Astrocyte (in vitro differentiated cells and primary cell): ENCODE results near the gene CERS6. TPM values are rescaled to one million over a fixed set of nuclear protein-coding genes. Genes with fewer than 3 reads are reported as not detected.

Experiments used
- DNase-seq: peaks from one replicate; pipeline ENCODE4 v3.0.0-alpha.2; 2010; ENCODE audit warnings: low read depth
- FAIRE-seq: peaks from 2 replicates; lab custom pipeline; 2011; peaks lifted over from hg19 to GRCh38; lab: Jason Lieb, UNC
- H2AFZ ChIP-seq: 2 replicates; pipeline ENCODE4 v1.6.0; 2012; ENCODE audit warnings: low read depth, low read length, inconsistent platforms
- H3K27ac ChIP-seq: 2 replicates; pipeline ENCODE4 v1.5.1; 2011; ENCODE audit warnings: low read depth, low read length, inconsistent platforms
- H3K27me3 ChIP-seq: 2 replicates; pipeline ENCODE4 v1.6.0; 2011; ENCODE audit warnings: low read length, inconsistent platforms; ENCODE audit not compliant: insufficient read depth
- H3K36me3 ChIP-seq: 2 replicates; pipeline ENCODE4 v1.5.1; 2011; ENCODE audit warnings: low read length, inconsistent platforms; ENCODE audit not compliant: insufficient read depth
- H3K4me1 ChIP-seq: 2 replicates; pipeline ENCODE4 v1.5.1; 2011; ENCODE audit warnings: low read length, inconsistent platforms; ENCODE audit not compliant: insufficient read depth
- H3K4me2 ChIP-seq: 2 replicates; pipeline ENCODE4 v1.6.0; 2012; ENCODE audit warnings: low read length, inconsistent platforms
- H3K4me3 ChIP-seq: 2 replicates; pipeline ENCODE4 v1.5.1; 2011; ENCODE audit warnings: low read depth, mild to moderate bottlenecking, low read length, inconsistent platforms; ENCODE audit not compliant: insufficient read depth
- H3K79me2 ChIP-seq: 2 replicates; pipeline ENCODE4 v1.6.0; 2012; ENCODE audit warnings: mild to moderate bottlenecking, low read length, inconsistent platforms; ENCODE audit not compliant: insufficient read depth
- H3K9ac ChIP-seq: 2 replicates; pipeline ENCODE4 v1.6.0; 2012; ENCODE audit warnings: mild to moderate bottlenecking, low read length, inconsistent platforms
- H3K9me3 ChIP-seq: 2 replicates; pipeline ENCODE4 v1.5.1; 2012; ENCODE audit warnings: low read depth, mild to moderate bottlenecking, low read length, inconsistent platforms; ENCODE audit not compliant: insufficient read depth
- H4K20me1 ChIP-seq: 2 replicates; pipeline ENCODE4 v1.6.0; 2012; ENCODE audit warnings: low read length, inconsistent platforms; ENCODE audit not compliant: insufficient read depth
- H3K27ac Mint-ChIP-seq: one replicate; pipeline ENCODE4 v1.8.0; 2021; ENCODE audit warnings: mild to moderate bottlenecking, mixed read lengths; ENCODE audit not compliant: unreplicated experiment
- H3K27me3 Mint-ChIP-seq: one replicate; pipeline ENCODE4 v1.8.0; 2021; ENCODE audit warnings: low read depth, mixed read lengths; ENCODE audit not compliant: unreplicated experiment
- H3K36me3 Mint-ChIP-seq: one replicate; pipeline ENCODE4 v1.8.0; 2021; ENCODE audit warnings: low read depth, mixed read lengths; ENCODE audit not compliant: unreplicated experiment
- H3K4me1 Mint-ChIP-seq: one replicate; pipeline ENCODE4 v1.8.0; 2021; ENCODE audit warnings: low read depth, mixed read lengths; ENCODE audit not compliant: unreplicated experiment
- H3K4me3 Mint-ChIP-seq: one replicate; pipeline ENCODE4 v1.8.0; 2021; ENCODE audit warnings: mild to moderate bottlenecking, moderate library complexity, mixed read lengths; ENCODE audit not compliant: unreplicated experiment
- H3K9me3 Mint-ChIP-seq: one replicate; pipeline ENCODE4 v1.8.0; 2021; ENCODE audit warnings: mild to moderate bottlenecking, mixed read lengths; ENCODE audit not compliant: unreplicated experiment
- CTCF ChIP-seq: IDR thresholded peaks from 2 replicates; pipeline ENCODE4 v1.5.1; 2011; ENCODE audit warnings: low read depth, mild to moderate bottlenecking, inconsistent platforms, low read length, moderate library complexity; ENCODE audit not compliant: insufficient read depth
- EZH2 ChIP-seq: IDR thresholded peaks from 2 replicates; pipeline ENCODE4 v1.6.1; 2012; ENCODE audit warnings: mild to moderate bottlenecking, low read length, inconsistent platforms; ENCODE audit not compliant: insufficient read depth
- total RNA-seq: library from RNA; stranded (reverse); gene quantifications from 2 replicates; pipeline ENCODE4 v1.2.1, GENCODE V29; 2021

CERS6 gene
- total RNA-seq, 1 donor from 2014 or later, result 23.4 TPM

- Histone ChIP-seq H3K79me2 (peaks cover 6% of the 10 kb centered on the region), H3K9me3 (no peaks in the 10 kb centered on the region), H3K36me3 (no peaks in the 10 kb centered on the region), H2AFZ (no peak overlapping the region), H3K4me3 (no peak overlapping the region), H3K9ac (no peak overlapping the region), H4K20me1 (peaks cover 22% of the 10 kb centered on the region), H3K27ac (no peak overlapping the region), H3K4me2 (no peak overlapping the region), H3K4me1 (peaks cover 4% of the 10 kb centered on the region), H3K27me3 (no peaks in the 10 kb centered on the region)
- no peaks in the 10 kb centered on the region for H3K27me3 Mint-ChIP-seq
- H3K27ac Mint-ChIP-seq, result no peak overlapping the region
- no peaks in the 10 kb centered on the region for H3K9me3 Mint-ChIP-seq
- H3K4me1 Mint-ChIP-seq, result peaks cover 17% of the 10 kb centered on the region
- no peak for DNase-seq
- FAIRE-seq, result no peak
- H3K36me3 Mint-ChIP-seq, result no peaks in the 10 kb centered on the region
- TF ChIP-seq EZH2 (no peak), CTCF (no peak)
- H3K4me3 Mint-ChIP-seq, result no peak overlapping the region
Measured at GRCh38 chr2:168461942-168462331, 5.9 kb downstream of the CERS6 start.

- no peaks in the 10 kb centered on the region for H3K9me3 Mint-ChIP-seq
- H3K4me1 Mint-ChIP-seq, result peaks cover 23% of the 10 kb centered on the region
- TF ChIP-seq CTCF, result no peak
- TF ChIP-seq EZH2, result no peak
Measured at GRCh38 chr2:168462543-168463045, 6.5 kb downstream of the CERS6 start.

GRCh38 chr2:168465594-168465993 lies 9.5 kb downstream of the CERS6 start:
- Histone ChIP-seq H3K9ac (no peak overlapping the region), H2AFZ (no peak overlapping the region), H3K4me3 (no peak overlapping the region), H3K4me2 (no peak overlapping the region), H4K20me1 (peaks cover 19% of the 10 kb centered on the region), H3K27me3 (no peaks in the 10 kb centered on the region), H3K4me1 (no peaks in the 10 kb centered on the region), H3K27ac (no peak overlapping the region), H3K79me2 (peaks cover 7% of the 10 kb centered on the region), H3K9me3 (no peaks in the 10 kb centered on the region), H3K36me3 (no peaks in the 10 kb centered on the region)
- H3K4me3 Mint-ChIP-seq, result no peak overlapping the region
- TF ChIP-seq CTCF (no peak), EZH2 (no peak)
- DNase-seq (peak; percentile 20), FAIRE-seq (no peak)
- H3K27me3 Mint-ChIP-seq, result no peaks in the 10 kb centered on the region
- no peaks in the 10 kb centered on the region for H3K9me3 Mint-ChIP-seq
- no peak overlapping the region for H3K27ac Mint-ChIP-seq
- peaks cover 22% of the 10 kb centered on the region for H3K4me1 Mint-ChIP-seq
- H3K36me3 Mint-ChIP-seq, result no peaks in the 10 kb centered on the region

More at GRCh38 chr2:168462543-168463045, 6.5 kb downstream of the CERS6 start:
- Histone ChIP-seq H3K4me3 (no peak overlapping the region), H3K4me1 (no peaks in the 10 kb centered on the region), H3K27ac (no peak overlapping the region), H4K20me1 (peaks cover 23% of the 10 kb centered on the region), H3K79me2 (peaks cover 5% of the 10 kb centered on the region), H3K9me3 (no peaks in the 10 kb centered on the region), H3K27me3 (no peaks in the 10 kb centered on the region), H2AFZ (no peak overlapping the region), H3K36me3 (no peaks in the 10 kb centered on the region), H3K4me2 (no peak overlapping the region), H3K9ac (no peak overlapping the region)
- DNase-seq, result no peak
- no peaks in the 10 kb centered on the region for H3K36me3 Mint-ChIP-seq
- FAIRE-seq, result no peak
- H3K4me3 Mint-ChIP-seq, result no peak overlapping the region
- no peaks in the 10 kb centered on the region for H3K27me3 Mint-ChIP-seq
- H3K27ac Mint-ChIP-seq, result no peak overlapping the region
